ENCODE data around the gene SRMS. TPM values are rescaled to one million over a fixed set of nuclear protein-coding genes. Genes with fewer than 3 reads are reported as not detected.
A peak's percentile ranks its signal among the peaks of the same experiment; 100 is the strongest.

Gene SRMS
- total RNA-seq, 1 donor from 2014 or later = not detected

DNA sequence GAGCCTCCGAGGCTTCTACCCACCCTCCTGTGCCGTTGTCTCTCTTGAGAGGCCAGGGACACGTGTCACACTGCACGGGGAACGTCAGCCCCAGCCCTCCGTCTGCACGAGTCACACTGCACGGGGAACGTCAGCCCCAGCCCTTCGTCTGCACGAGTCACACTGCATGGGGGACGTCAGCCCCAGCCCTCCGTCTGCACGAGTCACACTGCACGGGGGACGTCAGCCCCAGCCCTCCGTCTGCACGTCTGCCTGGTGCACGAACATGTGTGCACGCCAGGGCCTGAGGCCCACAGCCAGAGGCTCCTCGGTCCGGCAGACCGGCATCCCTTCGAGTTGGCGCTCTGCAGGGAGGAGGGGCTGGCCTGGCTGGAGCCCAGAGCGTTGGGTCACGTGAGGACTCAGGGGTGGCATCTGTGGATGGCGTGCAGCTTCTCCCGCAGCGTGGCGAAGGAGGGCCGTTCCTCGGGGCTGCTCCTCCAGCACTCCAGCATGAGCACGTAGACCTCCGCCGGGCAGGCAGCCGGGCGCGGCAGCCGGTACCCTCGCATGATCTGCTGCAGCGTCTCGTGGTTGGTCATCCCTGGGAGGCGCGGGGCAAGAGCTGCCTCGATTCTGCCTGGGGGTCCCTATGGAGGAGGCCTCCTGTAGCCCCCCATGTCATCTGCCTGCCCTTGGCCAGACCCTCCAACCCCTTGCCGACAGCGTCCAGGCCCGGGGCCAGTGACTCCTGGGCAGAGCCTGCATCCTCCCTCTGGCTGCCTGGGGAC, 6.9 kb downstream of the SRMS start:
- Histone ChIP-seq H3K27me3 (ENCODE audit: low read depth) (no peaks in the 10 kb centered on the region), H3K9me3 (no peaks in the 10 kb centered on the region), H3K36me3 (no peaks in the 10 kb centered on the region), H3K4me3 (no peak overlapping the region), H3K4me1 (peaks cover 30% of the 10 kb centered on the region), H3K27ac (no peak overlapping the region)
- ATAC-seq (no peak), DNase-seq (no peak)
- intact Hi-C loops (cut with DNase I) = no loop called here
- TF ChIP-seq, protein P1, sequence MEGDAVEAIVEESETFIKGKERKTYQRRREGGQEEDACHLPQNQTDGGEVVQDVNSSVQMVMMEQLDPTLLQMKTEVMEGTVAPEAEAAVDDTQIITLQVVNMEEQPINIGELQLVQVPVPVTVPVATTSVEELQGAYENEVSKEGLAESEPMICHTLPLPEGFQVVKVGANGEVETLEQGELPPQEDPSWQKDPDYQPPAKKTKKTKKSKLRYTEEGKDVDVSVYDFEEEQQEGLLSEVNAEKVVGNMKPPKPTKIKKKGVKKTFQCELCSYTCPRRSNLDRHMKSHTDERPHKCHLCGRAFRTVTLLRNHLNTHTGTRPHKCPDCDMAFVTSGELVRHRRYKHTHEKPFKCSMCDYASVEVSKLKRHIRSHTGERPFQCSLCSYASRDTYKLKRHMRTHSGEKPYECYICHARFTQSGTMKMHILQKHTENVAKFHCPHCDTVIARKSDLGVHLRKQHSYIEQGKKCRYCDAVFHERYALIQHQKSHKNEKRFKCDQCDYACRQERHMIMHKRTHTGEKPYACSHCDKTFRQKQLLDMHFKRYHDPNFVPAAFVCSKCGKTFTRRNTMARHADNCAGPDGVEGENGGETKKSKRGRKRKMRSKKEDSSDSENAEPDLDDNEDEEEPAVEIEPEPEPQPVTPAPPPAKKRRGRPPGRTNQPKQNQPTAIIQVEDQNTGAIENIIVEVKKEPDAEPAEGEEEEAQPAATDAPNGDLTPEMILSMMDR (IDR thresholded peaks at IDR 0.05) = no peak

DNA sequence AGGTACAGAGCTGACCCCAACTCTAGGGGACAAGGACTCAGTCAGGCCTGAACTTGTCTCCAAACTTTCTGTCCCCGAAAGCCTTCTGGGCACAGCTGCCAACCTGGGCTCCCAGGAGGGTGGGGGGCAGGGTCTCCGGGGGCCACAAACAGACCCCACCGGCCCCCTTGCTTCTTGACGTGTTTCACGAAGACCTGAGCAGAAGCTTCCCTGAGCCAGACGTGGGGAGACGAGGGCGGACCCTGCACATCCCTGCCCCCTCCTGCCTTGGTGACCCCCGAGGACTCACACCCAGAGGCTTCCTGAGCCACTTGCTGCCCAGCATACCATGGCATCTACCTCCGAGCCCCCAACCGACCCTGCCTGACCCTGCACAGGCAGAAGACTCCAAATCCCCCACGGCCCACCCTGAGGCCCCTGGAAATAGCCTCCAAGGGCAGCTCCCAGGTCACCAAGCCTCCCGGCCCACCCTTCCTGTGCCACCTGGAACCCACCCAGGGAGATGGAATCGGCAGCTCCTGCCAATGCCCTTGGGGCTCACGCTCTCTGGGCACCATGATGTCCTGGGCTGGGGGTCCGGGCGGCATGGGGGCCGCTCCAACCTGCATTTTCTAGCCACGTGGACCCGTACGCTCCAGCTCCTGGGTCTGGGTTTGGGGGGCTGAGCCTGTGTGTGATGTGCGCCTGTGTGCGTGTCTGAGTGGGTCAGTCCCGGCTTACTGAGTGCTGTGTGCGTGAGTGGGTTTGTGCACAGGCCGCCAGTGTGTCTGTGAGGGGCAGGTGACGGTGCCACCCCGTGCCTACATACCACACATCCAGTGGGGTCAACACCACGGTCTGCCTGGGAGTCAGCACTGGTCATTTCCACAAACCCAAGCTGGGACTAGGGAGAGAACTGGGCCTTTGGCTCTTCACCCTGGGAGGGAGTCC, 7.8 kb downstream of the SRMS start:
- DNase-seq (no peak), ATAC-seq (no peak)
- H3K27ac ChIP-seq = no peak overlapping the region
- TF ChIP-seq, protein P1 (IDR thresholded peaks at IDR 0.05) = no peak
- H3K36me3 ChIP-seq = no peaks in the 10 kb centered on the region
- H3K4me3 ChIP-seq = no peak overlapping the region
- H3K9me3 ChIP-seq = no peaks in the 10 kb centered on the region
- H3K4me1 ChIP-seq = peaks cover 34% of the 10 kb centered on the region
- H3K27me3 ChIP-seq (ENCODE audit: low read depth) = peaks cover 6% of the 10 kb centered on the region
- intact Hi-C loops (cut with DNase I) = no loop called here

DNA sequence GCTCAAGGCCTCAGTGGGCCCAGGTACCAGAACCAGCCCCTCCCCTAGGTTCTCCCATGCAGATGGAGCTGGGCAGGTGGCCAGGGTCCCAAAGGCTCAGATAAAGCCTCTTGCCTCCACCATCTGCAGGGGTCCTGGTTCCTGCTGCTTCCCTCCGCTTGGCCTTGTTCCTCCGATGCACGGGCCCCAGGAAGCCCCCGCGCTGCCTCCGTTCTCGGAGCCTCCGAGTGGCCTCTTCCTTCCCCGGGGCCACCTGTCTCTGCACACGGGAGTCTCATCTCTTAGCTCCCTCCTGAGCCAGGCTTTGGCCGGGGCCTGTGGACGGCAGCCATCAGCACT, 8.5 kb downstream of the SRMS start:
- intact Hi-C loops (cut with DNase I) = no loop called here
- DNase-seq (no peak), ATAC-seq (no peak)
- Histone ChIP-seq H3K9me3 (no peaks in the 10 kb centered on the region), H3K36me3 (no peaks in the 10 kb centered on the region), H3K4me1 (peaks cover 40% of the 10 kb centered on the region), H3K27me3 (ENCODE audit: low read depth) (peaks cover 6% of the 10 kb centered on the region), H3K27ac (peak overlapping the region; percentile 88), H3K4me3 (no peak overlapping the region)
- TF ChIP-seq, protein P1 (IDR thresholded peaks at IDR 0.05) = no peak

DNA sequence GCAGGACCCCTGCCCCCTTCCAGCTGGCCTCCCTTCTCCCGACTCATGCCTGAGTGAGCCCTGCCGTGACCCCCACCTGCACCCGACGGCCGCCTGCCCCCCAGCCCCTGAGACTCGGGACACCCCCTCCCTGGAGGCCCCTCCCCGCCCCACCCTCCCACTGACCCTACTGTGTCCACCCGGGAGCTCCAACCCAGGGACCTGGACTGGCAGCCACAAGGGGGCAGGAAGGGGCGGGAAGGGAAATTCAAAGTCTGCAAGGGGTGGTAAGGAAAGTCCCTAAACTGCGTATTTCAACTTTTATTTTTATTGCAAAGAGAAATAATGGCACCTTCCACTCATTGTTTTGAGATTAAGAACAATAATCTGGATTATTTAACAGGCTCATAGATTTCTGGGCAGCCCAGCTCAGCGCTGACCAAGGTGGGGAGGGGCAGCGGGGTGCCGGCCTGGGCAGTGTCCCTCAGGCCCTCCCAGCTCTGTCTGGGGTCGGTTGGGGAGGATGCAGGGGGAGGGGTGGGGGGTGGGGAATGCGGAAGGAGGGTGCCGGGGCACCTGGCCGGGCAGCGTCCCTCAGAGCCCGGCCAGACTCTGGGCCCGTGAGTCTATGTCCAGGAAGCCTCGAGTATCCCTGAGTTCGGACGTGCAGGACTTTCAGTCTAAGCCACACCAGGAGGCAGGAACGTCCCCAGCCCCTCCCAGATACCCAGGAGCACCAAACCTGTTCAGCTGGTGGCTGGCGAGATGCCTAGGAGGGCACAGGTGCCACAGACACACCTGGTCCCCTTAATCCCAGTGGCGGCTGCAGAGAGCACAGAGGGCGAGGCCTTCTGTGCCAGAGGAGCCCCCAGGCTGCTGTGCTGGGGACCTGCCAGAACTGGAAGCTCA, 9.1 kb downstream of the SRMS start:
- Histone ChIP-seq H3K4me3 (peak overlapping the region; percentile 60), H3K4me1 (peaks cover 45% of the 10 kb centered on the region), H3K9me3 (no peaks in the 10 kb centered on the region), H3K27ac (peak overlapping the region; percentile 88), H3K27me3 (ENCODE audit: low read depth) (peaks cover 6% of the 10 kb centered on the region), H3K36me3 (no peaks in the 10 kb centered on the region)
- TF ChIP-seq, protein P1 (IDR thresholded peaks at IDR 0.05) = peak; percentile 36
- intact Hi-C loops (cut with DNase I) = no loop called here
- ATAC-seq (peak; percentile 35 to 36), DNase-seq (peak; percentile 86)
